Renal cortex interstitium (tissue), 11 donors: ENCODE data around the gene ICAM2. TPM values are rescaled to one million over a fixed set of nuclear protein-coding genes. Genes with fewer than 3 reads are reported as not detected.

ENCODE experiments used
- DNase-seq, 11 donors: peaks; one replicate each; pipeline ENCODE4 v3.0.0-alpha.2; 2013; ENCODE audit warnings: low read depth in 9 of 11, low spot score in 4 of 11; ENCODE audit errors: extremely low read depth in 1 of 11
- polyA plus RNA-seq, 3 donors: library from polyadenylated mRNA; unstranded; fragments of 120-200 nt; gene quantifications; one replicate each; pipeline ENCODE4 v1.2.1, GENCODE V29; 2013; ENCODE audit not compliant: insufficient read length in 3 of 3

Gene ICAM2
- polyA plus RNA-seq, 3 donors = 23.0 to 30.0 (median 28.7) TPM

DNA sequence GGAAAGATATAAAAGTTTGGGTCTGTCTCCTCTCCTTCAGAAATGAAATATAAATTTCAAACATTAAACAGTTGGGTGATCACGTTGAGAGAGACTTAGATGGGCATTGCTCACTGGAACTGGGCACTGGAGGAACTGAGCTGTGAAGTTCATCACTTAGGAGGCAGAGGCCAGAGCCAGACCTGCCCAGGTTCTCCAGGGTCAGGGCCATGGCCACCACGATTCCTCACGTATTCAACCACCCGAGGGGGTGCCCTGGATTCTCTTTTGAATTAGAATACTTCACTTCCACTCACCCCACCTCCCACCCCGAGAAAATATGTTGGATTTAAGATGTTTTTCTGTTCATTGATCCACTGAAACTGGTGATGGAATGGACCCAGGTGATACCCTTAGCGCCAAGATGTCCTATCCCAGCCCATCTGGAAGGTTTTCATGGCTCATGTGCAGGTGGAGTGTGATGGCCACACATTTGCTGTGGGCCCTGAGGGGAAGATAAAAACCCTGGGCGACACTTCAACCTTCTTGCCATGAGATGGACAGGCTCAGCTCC is 16.1 kb downstream of the ICAM2 start:
- DNase-seq = no peak

DNA sequence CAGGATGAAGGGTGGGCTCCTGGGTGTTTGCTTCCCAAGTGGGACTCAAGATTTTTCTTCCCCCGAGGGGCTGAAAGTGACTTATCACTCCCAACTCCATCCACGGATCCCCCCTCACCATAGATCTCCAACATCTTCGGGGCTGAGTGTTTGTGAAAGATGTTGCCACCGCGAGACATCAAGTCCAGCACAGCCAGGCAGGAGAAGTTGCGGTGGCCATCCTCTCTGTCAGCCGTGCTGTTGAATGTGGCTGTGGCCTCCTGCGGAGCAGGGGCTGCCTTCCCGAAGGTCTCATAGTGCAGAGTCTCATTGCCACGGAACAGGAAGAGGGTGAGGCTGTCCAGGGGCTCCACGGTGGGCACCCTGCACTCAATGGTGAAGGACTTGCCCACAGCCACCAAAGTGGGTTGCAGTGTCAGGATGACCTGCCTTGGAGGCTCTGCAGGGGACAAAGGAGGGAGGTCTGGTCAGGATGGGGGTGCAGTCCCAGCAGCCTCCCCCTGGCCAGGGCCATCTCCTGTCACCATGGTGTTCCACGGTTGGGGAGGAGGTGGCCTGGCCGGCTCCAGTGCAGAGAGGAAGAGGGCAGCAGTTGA is 16.8 kb downstream of the ICAM2 start:
- no peak for DNase-seq

DNA sequence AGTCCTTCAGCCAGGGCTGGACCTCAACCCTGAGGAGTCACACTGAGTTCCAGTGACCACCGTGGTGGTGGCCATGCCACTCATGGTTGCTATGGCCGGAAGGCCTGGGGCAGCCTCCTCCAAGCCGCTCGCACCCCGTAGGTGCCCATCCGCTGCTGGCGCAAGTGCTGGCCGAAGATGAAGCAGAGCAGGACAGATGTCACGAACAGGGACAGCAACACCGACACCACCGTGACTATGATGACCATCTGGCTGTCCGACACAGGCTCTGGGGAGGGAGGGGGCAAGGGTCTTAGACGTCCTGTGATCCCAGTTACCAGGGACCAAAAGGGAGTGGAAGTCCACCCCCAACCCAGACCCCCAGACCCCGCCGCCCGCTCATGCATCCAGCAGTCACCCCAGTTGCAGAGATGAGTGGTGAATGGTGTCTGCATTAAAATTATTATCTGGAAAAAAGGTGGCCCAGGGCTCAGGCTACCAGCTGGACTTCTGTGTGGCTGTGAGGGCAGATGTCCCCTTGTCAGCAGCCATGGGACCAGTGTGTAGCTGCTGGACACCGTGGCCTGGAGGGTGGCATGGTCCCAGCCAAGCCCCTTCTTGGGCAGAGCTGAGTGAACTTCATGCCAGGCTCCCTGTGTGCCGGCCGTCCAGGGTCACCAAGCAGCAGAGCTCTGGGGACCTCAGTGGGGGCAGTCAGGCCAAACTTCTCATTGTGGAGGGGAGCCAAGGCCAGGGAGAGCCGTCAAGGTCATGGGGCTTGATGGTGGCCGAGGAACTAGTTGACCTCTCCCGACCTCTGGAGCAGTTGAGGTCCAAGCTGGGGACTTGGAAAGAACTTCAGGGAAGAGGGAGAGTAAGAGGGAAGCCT is 17.5 kb downstream of the ICAM2 start:
- no peak for DNase-seq

DNA sequence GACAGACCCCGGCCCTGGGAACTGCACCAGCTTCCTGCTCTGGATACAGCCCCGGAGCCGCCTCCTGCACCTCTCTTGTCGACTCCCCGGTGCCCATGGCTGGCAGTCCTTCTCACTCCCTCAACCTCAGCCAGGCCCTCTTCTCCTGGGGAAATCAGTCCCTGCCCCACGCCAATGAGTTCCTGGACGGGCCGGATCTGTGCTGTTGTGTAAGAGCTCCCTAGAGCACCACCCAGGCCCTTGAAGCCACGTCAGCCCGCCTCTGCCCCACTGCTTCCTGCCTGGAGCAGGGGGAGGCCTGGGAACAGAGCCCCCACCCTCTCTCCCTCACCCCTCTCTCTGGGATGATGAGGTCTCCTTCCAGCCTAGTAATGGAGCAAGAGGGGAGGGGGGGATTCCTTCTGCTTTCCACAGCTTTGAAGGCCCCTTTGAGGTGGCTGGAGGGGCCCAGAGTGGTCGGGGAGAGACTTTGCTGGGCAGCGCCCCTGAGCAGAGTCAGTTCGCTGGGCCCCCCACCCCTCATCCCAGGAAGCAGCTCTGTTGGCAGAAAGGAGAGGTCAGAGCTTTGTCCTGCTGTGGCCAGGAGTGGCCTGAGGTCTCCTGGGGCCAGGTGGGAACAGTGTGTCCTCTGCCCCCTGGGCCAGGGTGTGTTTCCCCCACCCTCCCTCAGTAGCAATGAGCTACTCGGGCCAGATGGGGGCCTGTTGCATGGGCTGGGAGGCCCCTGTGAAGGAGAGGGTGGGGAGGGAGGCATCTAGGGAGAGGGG is 18.5 kb downstream of the ICAM2 start:
- no peak for DNase-seq

DNA sequence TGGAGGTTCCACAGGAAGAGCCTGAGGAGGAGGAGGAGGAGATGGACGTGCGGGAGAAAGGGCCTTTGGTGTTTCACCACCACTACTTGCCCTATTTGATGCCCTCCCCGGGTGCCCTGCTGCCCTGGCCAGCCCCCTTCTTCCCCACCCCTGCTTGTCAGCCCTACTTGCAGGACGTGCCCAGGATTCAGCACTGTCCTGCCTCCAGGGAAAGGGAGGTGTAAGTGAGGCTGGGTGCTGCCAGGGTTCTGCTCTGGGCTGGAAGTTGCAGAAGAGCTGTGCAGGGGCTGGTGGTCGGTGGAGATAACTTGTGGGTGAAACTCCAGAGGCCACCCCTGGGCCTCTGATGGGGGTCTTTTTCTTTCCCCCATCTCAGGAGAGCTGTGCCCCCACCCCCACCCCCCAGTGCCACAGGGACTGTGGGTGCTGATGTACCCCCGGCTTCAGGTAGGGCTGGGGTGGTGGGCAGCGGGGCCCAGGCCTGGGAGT is 19.3 kb downstream of the ICAM2 start:
- no peak for DNase-seq

DNA sequence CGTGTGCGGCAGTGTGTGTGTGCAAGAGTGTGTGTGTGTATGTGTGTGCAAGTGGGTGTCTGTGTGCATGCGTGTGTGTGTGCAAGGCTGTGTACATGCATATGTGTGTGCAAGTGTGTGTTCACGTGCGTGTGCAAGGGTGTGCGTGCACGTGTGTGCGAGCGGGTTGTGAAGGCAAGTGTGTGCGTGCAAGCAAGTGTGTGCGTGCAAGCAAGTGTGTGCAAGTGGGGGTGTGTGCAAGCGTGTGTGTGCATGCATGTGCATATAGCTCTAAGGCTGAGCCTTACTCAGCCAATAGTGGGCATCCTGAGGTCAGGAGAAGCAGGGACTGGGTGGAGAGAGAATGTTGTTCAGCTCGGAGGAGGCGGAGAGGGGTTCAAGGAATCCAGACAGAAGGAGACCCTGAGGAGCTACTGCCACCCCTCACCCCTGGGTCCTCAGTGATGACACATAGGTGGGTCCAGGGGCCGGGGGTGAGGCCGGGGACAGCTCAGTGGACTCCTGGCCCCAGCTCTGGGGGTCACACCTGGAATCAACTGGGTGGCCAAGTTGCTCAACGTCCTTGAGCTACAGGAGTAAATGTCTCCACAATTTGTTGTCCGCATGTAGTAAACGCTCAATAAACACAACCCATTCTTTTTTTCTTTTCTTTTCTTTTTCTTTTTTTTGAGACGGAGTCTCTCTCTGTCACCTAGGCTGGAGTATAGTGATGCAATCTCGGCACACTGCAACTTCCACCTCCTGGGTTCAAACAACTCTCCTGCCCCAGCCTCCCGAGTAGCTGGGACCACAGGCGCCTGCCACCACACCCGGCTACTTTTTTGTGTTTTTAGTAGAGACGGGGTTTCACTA is 20.5 kb downstream of the ICAM2 start:
- no peak for DNase-seq

DNA sequence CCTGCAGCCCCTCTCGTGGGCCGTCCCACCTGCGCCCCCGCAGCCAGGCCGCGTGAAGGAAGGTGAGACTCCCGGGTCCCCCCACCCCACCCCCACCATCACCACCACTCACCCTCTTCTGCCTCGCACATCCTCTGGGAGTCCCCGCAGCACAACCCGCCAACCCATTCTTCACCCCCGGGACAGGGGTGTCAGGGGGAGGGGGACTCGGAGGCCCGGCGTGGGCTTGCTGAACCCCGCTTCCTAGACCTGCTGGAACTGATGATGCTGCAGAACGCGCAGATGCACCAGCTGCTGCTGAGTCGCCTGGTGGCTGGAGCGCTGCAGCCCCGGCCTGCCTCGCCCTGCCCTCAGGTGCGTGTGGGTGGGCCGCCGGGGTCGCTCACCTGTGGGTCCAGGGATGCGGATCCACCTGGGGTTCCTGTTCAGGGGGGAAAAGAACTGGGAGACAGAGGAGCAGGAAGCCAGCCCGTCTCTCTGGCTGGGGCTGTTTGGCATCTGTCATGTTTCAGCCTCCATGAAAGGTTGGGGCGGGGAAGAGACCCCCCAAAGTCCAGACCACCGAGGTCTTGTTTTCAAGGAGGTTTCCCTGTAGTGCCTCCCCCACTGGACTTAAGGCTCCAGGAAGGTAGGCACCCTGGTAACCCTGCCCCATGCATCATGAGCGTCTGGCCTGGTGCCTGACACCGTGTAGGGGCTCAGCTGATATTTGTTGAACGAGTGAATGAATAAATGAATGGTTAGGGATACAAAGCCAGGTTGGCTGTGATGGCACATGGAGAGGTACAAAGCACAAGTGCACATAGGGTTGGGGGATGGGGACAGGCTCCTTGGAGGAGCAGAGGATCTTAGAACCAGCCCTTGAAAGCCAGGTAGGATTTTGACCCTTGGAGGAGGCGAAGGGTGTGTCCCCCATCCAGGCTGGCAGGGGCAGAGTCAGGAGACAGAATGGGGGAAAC is 21.4 kb downstream of the ICAM2 start:
- DNase-seq = no peak

DNA sequence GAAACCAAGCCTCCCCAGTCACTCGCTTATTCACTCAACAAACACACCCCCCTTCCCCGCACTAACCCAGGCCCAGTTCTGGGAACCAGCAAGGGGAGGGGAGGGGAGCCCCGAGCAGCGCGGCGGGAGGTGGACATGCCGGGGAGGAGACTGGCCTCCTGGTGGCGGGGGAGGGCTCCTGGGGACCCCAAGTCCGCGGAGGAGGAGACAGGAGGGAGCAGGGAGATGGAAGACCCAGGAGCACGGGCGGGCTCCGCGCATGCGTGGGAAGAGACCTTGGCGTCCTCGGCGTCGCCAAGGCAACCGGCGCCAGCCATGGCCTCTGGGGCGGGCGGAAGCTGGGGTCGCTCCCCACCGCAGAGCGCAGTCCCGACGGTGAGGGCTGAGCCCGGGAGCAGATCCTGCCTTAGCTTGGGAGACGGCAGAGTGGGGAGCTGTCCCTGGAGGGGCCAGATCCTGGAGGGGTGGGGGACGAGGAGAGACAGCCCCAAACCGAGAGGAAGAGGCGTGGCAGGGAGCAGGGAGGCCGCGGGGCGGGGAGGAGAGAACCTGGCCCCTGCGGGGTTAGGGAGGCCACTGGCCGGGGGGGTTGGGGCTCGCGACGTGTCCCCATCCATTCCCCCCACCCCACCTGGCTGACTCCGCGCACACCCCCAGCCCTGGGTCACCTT is 22.2 kb downstream of the ICAM2 start, which contains the start of gene PRR29:
PRR29 (plus strand) TSS at position 302 of the 671 bp plus-strand sequence; CDS start at position 316, 14 bp downstream.
- peak in 10 of 11 donors; percentile 47 to 82 (median 72) for DNase-seq

DNA sequence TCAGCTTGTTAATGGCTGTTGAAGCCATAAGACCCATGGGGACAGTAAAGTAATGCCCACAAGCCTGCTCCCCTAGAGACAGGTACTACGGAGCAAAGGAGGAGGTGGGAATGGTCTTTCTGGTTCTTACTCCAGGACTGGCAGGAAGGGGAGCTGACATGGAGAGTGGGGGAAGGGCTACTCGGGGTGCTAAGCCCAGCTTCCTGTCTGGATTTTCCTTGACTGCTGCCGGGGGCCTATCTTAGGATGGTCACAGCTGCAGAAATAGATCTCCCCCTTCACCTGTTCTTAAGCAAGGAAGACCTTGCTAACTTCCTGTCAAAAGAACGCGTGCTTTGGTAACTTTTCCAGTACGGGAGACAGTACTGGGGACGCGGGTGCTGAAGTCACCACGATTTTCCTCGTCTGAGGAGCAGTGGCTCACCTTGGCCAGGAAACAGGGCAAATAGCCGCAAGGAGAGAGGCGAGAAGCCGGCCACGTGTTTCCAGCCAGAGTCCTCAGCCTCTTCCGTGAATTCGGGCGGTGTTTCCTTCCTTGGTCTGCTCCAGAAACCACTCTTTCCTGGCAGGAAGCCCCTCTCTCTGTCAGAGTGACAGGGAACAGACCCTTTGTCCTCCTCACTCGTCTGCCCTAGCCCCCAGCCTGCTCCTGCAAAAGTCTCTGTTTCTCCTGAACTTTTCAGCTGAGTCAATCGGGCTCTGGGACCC is 22.9 kb downstream of the ICAM2 start:
- no peak for DNase-seq

DNA sequence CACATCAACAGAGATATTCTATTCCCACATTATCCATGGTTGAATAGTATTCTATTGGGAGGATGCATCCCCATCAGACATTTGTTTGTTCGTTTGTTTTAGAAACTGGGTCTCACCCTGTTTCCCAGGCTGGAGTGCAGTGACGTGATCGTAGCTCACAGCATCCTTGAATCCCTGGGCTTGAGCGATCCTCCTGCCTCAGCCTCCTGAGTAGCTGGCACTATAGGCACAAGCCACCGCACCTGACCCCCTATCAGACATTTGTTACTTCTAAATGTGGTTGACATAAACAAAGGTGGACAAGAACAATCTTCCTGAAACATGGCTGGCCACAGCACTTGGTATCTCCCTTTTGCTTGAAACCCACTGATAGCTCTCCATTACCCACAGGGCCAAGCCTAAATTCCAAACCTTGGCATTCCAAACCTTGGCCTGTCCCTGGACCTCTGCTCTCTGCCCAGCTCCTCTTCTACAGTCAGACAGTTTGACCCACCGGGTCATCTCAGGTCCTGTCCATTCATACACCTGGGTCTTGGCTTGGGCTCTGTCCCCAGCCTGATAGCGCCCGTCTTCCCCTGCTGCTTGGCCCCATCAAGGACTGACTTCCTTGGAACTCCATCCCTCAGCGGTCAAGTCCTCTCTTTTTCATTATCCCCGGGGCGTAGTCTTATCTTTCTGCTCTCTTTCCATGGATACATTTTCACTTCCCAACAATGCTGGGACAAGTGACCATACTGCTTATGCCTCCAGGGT is 23.8 kb downstream of the ICAM2 start:
- no peak for DNase-seq

DNA sequence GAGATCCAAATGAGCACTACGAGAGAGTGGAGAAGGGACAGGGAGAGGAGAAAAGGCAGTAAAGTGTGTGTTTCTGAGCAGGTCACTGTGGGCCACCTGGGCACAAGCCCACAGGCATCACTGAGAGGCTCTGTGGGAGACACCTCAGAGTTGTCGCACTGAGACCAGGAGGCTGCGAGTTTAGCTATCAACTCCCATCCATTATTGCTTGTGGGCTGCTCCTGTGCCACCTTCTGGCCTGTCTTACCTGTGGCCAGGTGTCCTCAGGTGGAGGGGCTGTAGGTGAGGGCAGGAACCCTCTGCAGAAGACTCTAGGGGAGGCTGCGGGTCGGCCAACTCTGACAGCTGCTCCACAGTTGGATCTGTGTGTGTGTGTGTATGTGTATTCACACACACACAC is 24.8 kb downstream of the ICAM2 start:
- no peak for DNase-seq

DNA sequence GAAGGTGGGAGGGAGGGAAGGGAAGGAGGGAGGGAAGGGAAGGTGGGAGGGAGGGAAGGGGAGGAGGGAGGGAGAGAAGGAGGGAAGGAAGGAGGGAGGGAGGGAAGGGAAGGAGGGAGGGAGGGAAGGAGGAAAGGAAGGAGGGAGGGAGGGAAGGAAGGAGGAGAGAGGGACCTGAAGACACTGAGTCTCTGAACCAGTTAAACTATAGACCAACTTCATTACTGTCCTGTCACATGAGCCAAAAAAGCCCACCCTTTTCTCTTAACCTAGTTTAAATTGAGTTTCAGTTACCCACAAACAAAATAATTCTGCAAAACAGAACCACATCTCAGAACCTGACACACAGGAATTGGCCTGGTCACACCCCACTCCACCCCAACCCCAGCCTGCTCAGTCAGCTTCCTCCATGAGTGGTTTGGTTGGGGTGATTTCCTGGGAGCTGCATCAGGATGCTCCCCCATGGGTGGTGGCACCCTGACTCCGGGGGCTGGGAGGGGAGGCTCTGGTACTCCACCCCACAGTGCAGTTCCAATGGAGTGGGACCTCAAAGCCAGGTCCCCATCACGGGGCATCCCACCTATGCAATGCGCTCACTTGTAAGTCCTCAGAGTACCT is 27.0 kb downstream of the ICAM2 start:
- DNase-seq = no peak

DNA sequence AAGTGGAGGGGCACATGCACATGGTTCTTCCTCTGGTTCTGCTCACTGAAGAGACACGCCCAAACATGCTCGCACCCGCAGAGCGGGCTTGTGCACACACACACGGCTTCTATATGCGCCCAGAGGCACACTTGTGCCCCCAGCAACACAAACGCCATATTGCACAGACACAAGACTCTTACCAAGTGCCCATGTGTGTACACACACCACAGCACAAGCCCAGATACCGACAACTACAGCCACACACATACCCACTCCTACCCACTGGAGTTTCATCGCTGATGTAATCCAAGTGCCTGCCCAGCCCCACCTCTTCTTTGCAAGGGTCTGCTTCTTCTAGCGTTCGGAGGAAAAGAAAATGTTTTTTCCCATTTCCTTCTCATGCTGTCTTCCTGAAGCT is 28.8 kb downstream of the ICAM2 start:
- no peak for DNase-seq

DNA sequence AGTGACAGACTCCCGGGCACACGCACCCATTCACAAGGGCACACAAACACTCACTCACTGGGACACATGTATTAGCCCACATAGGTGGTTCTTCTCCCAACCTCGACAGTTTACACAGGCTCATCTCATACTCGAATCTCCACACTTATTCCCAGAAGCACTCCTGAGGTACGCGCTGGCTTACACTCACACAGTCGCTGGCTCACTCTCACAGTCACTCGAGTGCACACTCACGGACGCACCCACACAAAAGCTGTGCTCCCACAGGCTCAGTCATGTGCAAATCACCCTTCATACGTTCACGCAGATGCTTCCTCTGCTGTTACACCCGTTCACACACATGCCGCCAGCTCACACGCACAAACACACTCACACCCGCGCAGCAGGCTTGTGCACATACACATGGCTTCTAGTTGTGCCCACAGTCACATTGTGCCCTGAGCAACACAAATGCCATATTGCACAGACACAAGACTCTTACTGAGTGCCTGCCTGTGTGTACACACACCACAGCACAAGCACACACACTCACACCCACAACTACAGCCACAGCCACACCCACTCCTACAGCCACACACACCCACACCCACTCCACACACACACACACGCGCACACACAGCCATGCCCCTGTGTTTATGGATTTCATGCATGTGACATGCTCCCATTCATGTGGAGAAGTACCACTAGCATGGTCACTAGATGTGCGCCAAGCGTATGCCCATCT is 30.6 kb downstream of the ICAM2 start:
- no peak for DNase-seq
